K562 (cell line): Measurements from ENCODE around the gene MRPS31. TPM values are rescaled to one million over a fixed set of nuclear protein-coding genes. Genes with fewer than 3 reads are reported as not detected.

Experiments
- ATAC-seq: fragments of 200-7000 bp; cut with Tn5 transposase; 3 replicates; pipeline ENCODE4 v1.9.1; 2020; ENCODE audit warnings: moderate library complexity
- BruUV-seq: library from RNA; stranded (reverse); fragments of 400-500 nt; replicated peaks from 2 replicates; lab custom pipeline; 2021; lab: Mats Ljungman, UMichigan
- CTCF ChIA-PET: fragments of 300-600 bp; formaldehyde crosslinking; extraction: SDS; loops from one replicate; lab custom pipeline; 2021; ENCODE audit warnings: low intra/inter-chr PET ratio; lab: Yijun Ruan, JAX
- POLR2A ChIA-PET: fragments of 300-600, 350-650 bp; sonication (Branson Sonifier 250); formaldehyde crosslinking; extraction: SDS; loops from one replicate; lab custom pipeline; 2021; ENCODE audit warnings: antibody characterized with exemption, inconsistent platforms; lab: Yijun Ruan, JAX
- DNase-seq, 4 experiments: peaks; one replicate each; pipeline versions ENCODE4 v3.0.0 to v3.0.0-alpha.2; 2011 to 2018; ENCODE audit warnings: low spot score in 3 of 4, mixed read lengths in 3 of 4; ENCODE audit errors: extremely low read depth in 1 of 4
- FAIRE-seq: peaks from 2 replicates; lab custom pipeline; 2011; peaks lifted over from hg19 to GRCh38; lab: Jason Lieb, UNC
- H2AFZ ChIP-seq: 2 replicates; pipeline ENCODE4 v1.6.0; 2011; ENCODE audit warnings: low read depth, low read length, control low read depth, inconsistent platforms
- H3K27ac ChIP-seq: fragments of 200-600 bp; 3 replicates; pipeline ENCODE4 v1.8.0; 2011; ENCODE audit warnings: low read depth, mild to moderate bottlenecking, control low read depth, inconsistent platforms, low read length, moderate library complexity, mixed read lengths; ENCODE audit errors: extremely low read depth
- H3K27me3 ChIP-seq, 2 experiments: fragments of 300-600 bp in 1 of 2; 2 replicates in 1 of 2; 3 replicates in 1 of 2; pipeline versions ENCODE4 v1.6.0 to v1.8.0; 2011; ENCODE audit warnings: inconsistent platforms in 2 of 2, low read length in 2 of 2, mild to moderate bottlenecking in 1 of 2, mixed read lengths in 1 of 2, moderate library complexity in 1 of 2; ENCODE audit not compliant: control insufficient read depth in 2 of 2, insufficient read depth in 2 of 2
- H3K36me3 ChIP-seq: fragments of 300-600 bp; 3 replicates; pipeline ENCODE4 v1.8.0; 2011; ENCODE audit warnings: mild to moderate bottlenecking, low read length, inconsistent platforms; ENCODE audit not compliant: control insufficient read depth, insufficient read depth
- H3K4me1 ChIP-seq, 2 experiments: fragments of 200-600 bp in 1 of 2; replicated peaks in 1 of 2; 2 replicates in 1 of 2; 3 replicates in 1 of 2; pipeline versions ENCODE4 v1.5.1 to v1.8.0; 2011; ENCODE audit warnings: inconsistent platforms in 2 of 2, low read length in 2 of 2, mild to moderate bottlenecking in 1 of 2, mixed read lengths in 1 of 2, moderate library complexity in 1 of 2; ENCODE audit not compliant: control insufficient read depth in 2 of 2, insufficient read depth in 2 of 2
- H3K4me2 ChIP-seq: 2 replicates; pipeline ENCODE4 v1.6.1; 2011; ENCODE audit warnings: low read length, control low read depth, inconsistent platforms, mixed read lengths; ENCODE audit not compliant: insufficient read depth
- H3K4me3 ChIP-seq: fragments of 200-600 bp; sonication (generic), shearing (Covaris generic); 2 replicates; pipeline ENCODE4 v1.5.1; 2016; ENCODE audit warnings: control low read depth, inconsistent platforms
- H3K79me2 ChIP-seq: fragments of 200-600 bp; 3 replicates; pipeline ENCODE4 v1.8.0; 2011; ENCODE audit warnings: low read length, inconsistent platforms; ENCODE audit not compliant: control insufficient read depth, insufficient read depth
- H3K9ac ChIP-seq, 2 experiments: 2 replicates each; pipeline versions ENCODE4 v1.6.0 to v1.6.1; 2011; ENCODE audit warnings: low read depth in 2 of 2, low read length in 2 of 2, control low read depth in 1 of 2, inconsistent platforms in 1 of 2, mild to moderate bottlenecking in 1 of 2, mixed read lengths in 1 of 2; ENCODE audit not compliant: insufficient read depth in 1 of 2
- H3K9me1 ChIP-seq: one replicate; pipeline ENCODE4 v1.6.0; 2011; ENCODE audit warnings: inconsistent platforms, mild to moderate bottlenecking, low read length, moderate library complexity; ENCODE audit not compliant: control insufficient read depth, insufficient read depth
- H3K9me3 ChIP-seq: replicated peaks from 2 replicates; pipeline ENCODE4 v1.5.1; 2011; ENCODE audit warnings: low read depth, low read length, inconsistent platforms; ENCODE audit not compliant: control insufficient read depth, insufficient read depth
- H4K20me1 ChIP-seq: replicated peaks from 2 replicates; pipeline ENCODE4 v1.6.1; 2011; ENCODE audit warnings: low read length, inconsistent platforms, mixed read lengths; ENCODE audit not compliant: control insufficient read depth, insufficient read depth
- ARID2 ChIP-seq: fragments of 450-650 bp; IDR thresholded peaks from 2 replicates; pipeline ENCODE4 v1.6.1; 2017; ENCODE audit warnings: antibody characterized with exemption, mild to moderate bottlenecking
- FOXA3 ChIP-seq, 2 experiments: fragments of 450-650 bp in 1 of 2; sonication (generic) in 1 of 2; formaldehyde crosslinking; IDR thresholded peaks in 1 of 2; conservative IDR thresholded peaks in 1 of 2; 2 replicates each; pipeline versions ENCODE4 v1.4.0 to v1.8.0; 2020 to 2022; ENCODE audit warnings: mild to moderate bottlenecking in 2 of 2, missing genetic modification reagents in 1 of 2
- POLR2AphosphoS2 ChIP-seq: IDR thresholded peaks from 2 replicates; pipeline ENCODE4 v1.6.1; 2012; ENCODE audit warnings: low read length, improper control_type of control experiment
- ZKSCAN8 ChIP-seq: fragments of 200-800 bp; sonication (Bioruptor generic); IDR thresholded peaks from 2 replicates; pipeline ENCODE4 v1.6.1; 2016; ENCODE audit warnings: missing genetic modification characterization, missing compliant biosample characterization
- ZZZ3 ChIP-seq: fragments of 450-650 bp; IDR thresholded peaks from 2 replicates; pipeline ENCODE4 v1.6.1; 2016; ENCODE audit warnings: antibody characterized with exemption, mild to moderate bottlenecking, moderate library complexity
- WGBS: fragments of 100-300 bp; shearing (Covaris generic); methylation state at CpG from one replicate; pipeline ENCODE4 v1.1.6; 2016; ENCODE audit warnings: low coverage, mixed read lengths; ENCODE audit not compliant: insufficient coverage; ENCODE audit errors: missing lambda C conversion rate; 5-methylcytosine and 5-hydroxymethylcytosine counted together
- in situ Hi-C: fragments of 300-500 bp; cut with MboI; formaldehyde crosslinking; loops from 4 replicates; pipeline ENCODE4 v1.15.0; 2018; ENCODE audit warnings: inconsistent platforms, mixed read lengths
- intact Hi-C: fragments of 100-400 bp; cut with micrococcal nuclease; formaldehyde crosslinking; loops from 2 replicates; pipeline ENCODE4 v1.14.2; 2022
- polyA plus RNA-seq, 8 experiments: library from polyadenylated mRNA; depleted of rRNA in 4 of 8; stranded (reverse) in 5 of 8; unstranded in 3 of 8; fragments of >200 nt; fragmentation: Nextera tagmentation in 2 of 8; fragmentation: Illumina TruSeq in 1 of 8; extraction: Ambion mirVana in 2 of 8; extraction: Trizol in 1 of 8; gene quantifications; 2 replicates each; pipeline versions ENCODE4 v1.2.1 to v1.2.3, GENCODE V29; 2011 to 2014; ENCODE audit warnings: inconsistent platforms in 1 of 8, missing spikeins in 1 of 8
- total RNA-seq, 7 experiments: library from RNA; depleted of rRNA in 6 of 7; stranded (reverse); fragments of >200 nt in 6 of 7; fragmentation: Illumina TruSeq in 2 of 7; extraction: Trizol in 2 of 7; gene quantifications; 2 replicates each; pipeline versions ENCODE4 v1.2.1 to v1.2.3, GENCODE V29; 2011 to 2021; ENCODE audit warnings: low replicate concordance in 1 of 7

Gene MRPS31
- total and polyA plus RNA-seq, 9 of the 15 experiments (the other 6 are each of a cell fraction or from before 2014, with no cell fraction given): 20.3 to 57.8 (median 37.1) TPM

DNA sequence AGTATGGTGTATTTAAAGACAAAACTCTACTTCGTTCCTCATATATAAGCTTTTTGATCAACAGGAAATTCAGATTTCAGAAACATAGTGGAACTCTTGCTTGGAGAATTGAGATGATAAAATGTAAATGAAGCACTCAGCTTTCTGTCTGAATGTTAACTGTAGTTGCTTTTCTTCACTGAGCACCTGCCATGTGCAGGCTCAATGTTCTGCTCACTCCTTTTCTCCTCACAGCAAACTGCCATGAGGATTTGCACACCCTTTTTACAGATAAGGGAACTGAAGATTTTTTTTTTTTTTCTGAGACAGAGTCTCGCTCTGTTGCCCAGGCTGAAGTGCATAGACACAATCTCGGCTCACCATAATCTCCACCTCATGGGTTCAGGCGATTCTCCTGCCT, 76.6 kb downstream of the MRPS31 start:
- intact Hi-C loops: no loop called here
- Histone ChIP-seq H3K9ac (no peak overlapping the region), H2AFZ (no peak overlapping the region), H3K27me3 (peaks cover 0 to 8% of the 10 kb centered on the region in 2 experiments; a peak in 1 of 5 replicates), H3K4me2 (no peak overlapping the region), H3K9me3 (no peaks in the 10 kb centered on the region), H4K20me1 (no peaks in the 10 kb centered on the region), H3K4me1 (no peaks in the 10 kb centered on the region; a peak in 1 of 5 replicates), H3K4me3 (no peak overlapping the region)
- BruUV-seq: no TSS peak
- ATAC-seq (no peak), DNase-seq (no peak)
- 0% methylated on average over 4 of the region's 4 CpGs for WGBS
- TF ChIP-seq ZKSCAN8 (CRISPR knock-in tag): no peak
- TF ChIP-seq, all 486 proteins: peak for 0
- in situ Hi-C loops: loop anchor here (25.0 kb wide), 2 partner anchors 632 to 1707 kb away; partner anchors contain the start of gene STOML3
- no peaks in the 10 kb centered on the region for H3K9me1 ChIP-seq
- ChIA-PET CTCF (interaction anchor here (0.7 kb wide), 1 partner anchor 35 kb away, joined by 3 read pairs; no protein-coding TSS in a partner anchor), POLR2A (interaction anchor here (0.8 kb wide), 1 partner anchor 59 kb away, joined by 3 read pairs; no protein-coding TSS in a partner anchor)
- H3K36me3 ChIP-seq: no peaks in the 10 kb centered on the region
- FAIRE-seq: no peak
- no peak overlapping the region for H3K27ac ChIP-seq
- no peaks in the 10 kb centered on the region for H3K79me2 ChIP-seq

DNA sequence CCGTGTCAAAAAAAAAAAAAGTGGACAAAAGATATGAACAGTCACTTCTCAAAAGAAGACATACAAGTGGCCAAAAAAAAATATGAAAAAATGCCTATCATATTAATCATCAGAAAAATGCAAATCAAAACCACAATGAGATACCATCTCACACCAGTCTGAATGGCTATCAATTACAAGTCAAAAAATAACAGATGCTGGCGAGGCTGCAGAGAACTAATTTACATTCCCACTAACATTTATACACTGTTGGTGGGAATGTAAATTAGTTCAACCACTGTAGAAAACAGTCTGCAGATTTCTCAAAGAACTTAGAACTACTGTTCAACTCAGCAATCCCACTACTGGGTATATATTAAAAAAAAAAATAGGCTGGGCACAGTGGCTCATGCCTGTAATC, 78.0 kb downstream of the MRPS31 start:
- Histone ChIP-seq H3K27ac (no peak overlapping the region), H3K4me2 (no peak overlapping the region), H3K4me1 (no peaks in the 10 kb centered on the region), H3K9me1 (no peaks in the 10 kb centered on the region), H3K9ac (no peak overlapping the region), H3K27me3 (peaks cover 0 to 14% of the 10 kb centered on the region in 2 experiments; a peak in 2 of 5 replicates), H3K36me3 (no peaks in the 10 kb centered on the region), H3K79me2 (no peaks in the 10 kb centered on the region), H3K4me3 (no peak overlapping the region), H3K9me3 (no peaks in the 10 kb centered on the region), H4K20me1 (no peaks in the 10 kb centered on the region), H2AFZ (no peak overlapping the region)
- DNase-seq: no peak
- CTCF ChIA-PET: no interaction called here
- POLR2A ChIA-PET: interaction anchor here (0.6 kb wide), 1 partner anchor 807 kb away, joined by 3 read pairs; no protein-coding TSS in a partner anchor
- 0% methylated on average over 1 of the region's 2 CpGs for WGBS
- in situ Hi-C loops: loop anchor here (25.0 kb wide), 2 partner anchors 631 to 1706 kb away; partner anchors contain the start of gene STOML3
- intact Hi-C loops: no loop called here
- no peak for ATAC-seq
- BruUV-seq: no TSS peak
- no peak for FAIRE-seq
- no peak for TF ChIP-seq FOXA3 (CRISPR knock-in tag; conservative IDR thresholded peaks at IDR 0.05 in 1 of 2, IDR thresholded peaks at IDR 0.05 in 1 of 2)
- no peak for TF ChIP-seq POLR2AphosphoS2
- TF ChIP-seq ARID2: no peak
- TF ChIP-seq ZZZ3: no peak
